Measurements from ENCODE around the gene LRRC39. TPM values are rescaled to one million over a fixed set of nuclear protein-coding genes. Genes with fewer than 3 reads are reported as not detected.

LRRC39 gene
- total and polyA plus RNA-seq, 11 donors = 16.1 to 203 (median 123) TPM

- ATAC-seq (peak in 1 of 4 donors; percentile 48), DNase-seq (no peak)
- intact Hi-C loops (cut with DNase I) = no loop called here
- Histone ChIP-seq H3K27ac (peak overlapping the region in 2 of 12 donors; percentile 15 to 27), H3K4me1 (peaks cover 0 to 12% (median 0%) of the 10 kb centered on the region in 12 donors), H3K4me3 (no peak overlapping the region), H3K27me3 (no peaks in the 10 kb centered on the region), H3K9me3 (peaks cover 0 to 7% (median 0%) of the 10 kb centered on the region in 12 donors), H3K36me3 (peaks cover 0 to 54% (median 34%) of the 10 kb centered on the region in 9 donors)
- TF ChIP-seq POLR2A (IDR thresholded peaks at IDR 0.05) (no peak), CTCF (IDR thresholded peaks at IDR 0.05) (no peak)
- 28 to 36% (median 30%) methylated on average over 1 of the region's 1 CpG for WGBS, 4 donors
Observed at GRCh38 chr1:100100202-100100601, 77.9 kb downstream of the LRRC39 start.

Other genes with a start within 250 kb of the LRRC39 start
- gene SLC35A3, start 208.3 kb downstream of the LRRC39 start, total RNA-seq = 10 to 100 TPM in 2 of 9 donors, 1 to 10 TPM in 7; 5.2 to 10.9 (median 7.1) TPM
- gene SLC35A3, start 208.3 kb downstream of the LRRC39 start, polyA plus RNA-seq = 1 to 10 TPM; 4.4 to 6.4 TPM
- 1 to 10 TPM; 1.5 to 2.2 (median 1.8) TPM for gene SASS6, start 45.3 kb downstream of the LRRC39 start, total RNA-seq
- gene SASS6, start 45.3 kb downstream of the LRRC39 start, polyA plus RNA-seq = 1 to 10 TPM; 1.1 to 1.6 TPM
- 1 to 10 TPM; 2.0 to 8.1 (median 5.9) TPM for gene TRMT13, start 45.1 kb downstream of the LRRC39 start, total RNA-seq
- 1 to 10 TPM; 6.2 to 8.1 TPM for gene TRMT13, start 45.1 kb downstream of the LRRC39 start, polyA plus RNA-seq
- gene DBT, start 71.6 kb upstream of the LRRC39 start, total RNA-seq = 10 to 100 TPM; 15.6 to 45.3 (median 29.8) TPM
- gene DBT, start 71.6 kb upstream of the LRRC39 start, polyA plus RNA-seq = 10 to 100 TPM in 1 of 2 donors, 1 to 10 TPM in 1; 6.8 to 17.6 TPM
- 10 to 100 TPM; 31.4 to 54.6 (median 36.3) TPM for gene RTCA, start 88.0 kb upstream of the LRRC39 start, total RNA-seq
- gene RTCA, start 88.0 kb upstream of the LRRC39 start, polyA plus RNA-seq = 10 to 100 TPM; 21.3 to 40.0 TPM
- gene CDC14A, start 174.2 kb upstream of the LRRC39 start, total RNA-seq = 1 to 10 TPM; 2.2 to 8.8 (median 4.4) TPM
- 1 to 10 TPM; 1.7 to 2.4 TPM for gene CDC14A, start 174.2 kb upstream of the LRRC39 start, polyA plus RNA-seq